ENCODE measurements around the gene CD180. TPM values are rescaled to one million over a fixed set of nuclear protein-coding genes. Genes with fewer than 3 reads are reported as not detected.
A peak's percentile ranks its signal among the peaks of the same experiment; 100 is the strongest.

Gene CD180
- total RNA-seq, 1 donor from 2014 or later = 4.9 TPM

GRCh38 chr5:67211926-67212325, 15.3 kb upstream of the CD180 start:
- peaks cover 28% of the 10 kb centered on the region for H3K4me1 ChIP-seq
- ATAC-seq (no peak), DNase-seq (no peak)
- no peaks in the 10 kb centered on the region for H3K27me3 ChIP-seq (ENCODE audit: low read depth)
- no peaks in the 10 kb centered on the region for H3K36me3 ChIP-seq
- intact Hi-C loops (cut with DNase I) = no loop called here
- no peak for TF ChIP-seq CTCF (IDR thresholded peaks at IDR 0.05)
- no peak overlapping the region for H3K4me3 ChIP-seq
- H3K27ac ChIP-seq = no peak overlapping the region
- no peaks in the 10 kb centered on the region for H3K9me3 ChIP-seq

GRCh38 chr5:67209141-67209771, 12.7 kb upstream of the CD180 start:
- peaks cover 30% of the 10 kb centered on the region for H3K4me1 ChIP-seq

GRCh38 chr5:67208403-67208802, 11.8 kb upstream of the CD180 start:
- no peaks in the 10 kb centered on the region for H3K36me3 ChIP-seq
- H3K27ac ChIP-seq = no peak overlapping the region
- H3K4me3 ChIP-seq = no peak overlapping the region
- TF ChIP-seq CTCF (IDR thresholded peaks at IDR 0.05) = no peak
- intact Hi-C loops (cut with DNase I) = no loop called here
- DNase-seq = no peak
- H3K27me3 ChIP-seq (ENCODE audit: low read depth) = no peaks in the 10 kb centered on the region
- H3K4me1 ChIP-seq = peaks cover 39% of the 10 kb centered on the region
- no peaks in the 10 kb centered on the region for H3K9me3 ChIP-seq
- no peak for ATAC-seq

More at GRCh38 chr5:67209141-67209771, 12.7 kb upstream of the CD180 start:
- Histone ChIP-seq H3K9me3 (no peaks in the 10 kb centered on the region), H3K4me3 (no peak overlapping the region), H3K27ac (no peak overlapping the region), H3K27me3 (ENCODE audit: low read depth) (no peaks in the 10 kb centered on the region), H3K36me3 (no peaks in the 10 kb centered on the region)
- TF ChIP-seq CTCF (IDR thresholded peaks at IDR 0.05) = peak; percentile 74
- peak; percentile 82 to 84 for ATAC-seq
- no peak for DNase-seq
- intact Hi-C loops (cut with DNase I) = no loop called here

- H3K4me3 ChIP-seq = no peak overlapping the region
- ATAC-seq = peak; percentile 82 to 87
- peak; percentile 68 for DNase-seq
Measured at GRCh38 chr5:67206929-67207328, 10.3 kb upstream of the CD180 start.

GRCh38 chr5:67206461-67206860, 9.9 kb upstream of the CD180 start:
- Histone ChIP-seq H3K4me1 (peaks cover 55% of the 10 kb centered on the region), H3K4me3 (no peak overlapping the region), H3K36me3 (no peaks in the 10 kb centered on the region), H3K9me3 (no peaks in the 10 kb centered on the region), H3K27me3 (ENCODE audit: low read depth) (no peaks in the 10 kb centered on the region), H3K27ac (peak overlapping the region; percentile 50)
- ATAC-seq (no peak), DNase-seq (no peak)
- TF ChIP-seq CTCF (IDR thresholded peaks at IDR 0.05) = no peak
- intact Hi-C loops (cut with DNase I) = no loop called here

More at GRCh38 chr5:67206929-67207328, 10.3 kb upstream of the CD180 start:
- Histone ChIP-seq H3K36me3 (no peaks in the 10 kb centered on the region), H3K4me1 (peaks cover 52% of the 10 kb centered on the region), H3K27ac (peak overlapping the region; percentile 50), H3K9me3 (no peaks in the 10 kb centered on the region), H3K27me3 (ENCODE audit: low read depth) (no peaks in the 10 kb centered on the region)
- intact Hi-C loops (cut with DNase I) = no loop called here
- no peak for TF ChIP-seq CTCF (IDR thresholded peaks at IDR 0.05)
